Measurements from ENCODE around the gene RXRB.
"Not testable (repeated sequence)": the region's sequence is repeated elsewhere in the genome, so short reads cannot be mapped to it uniquely, and the experiment has no call there.

The RXRB gene

GRCh38 chr6:33200219-33201146, at the start of gene RXRB, which contains the start of gene SLC39A7:
Gene RXRB (minus strand): TSS chr6:33200665. CDS start chr6:33200476, 189 bp downstream.
Gene SLC39A7 (plus strand): TSS chr6:33200867. CDS start chr6:33201246, 379 bp downstream.
- DNase-seq, result peak; percentile 97

- no peak for DNase-seq
These were observed 49.5 kb upstream of the RXRB start for GRCh38 chr6:33249732-33250630.

DNA sequence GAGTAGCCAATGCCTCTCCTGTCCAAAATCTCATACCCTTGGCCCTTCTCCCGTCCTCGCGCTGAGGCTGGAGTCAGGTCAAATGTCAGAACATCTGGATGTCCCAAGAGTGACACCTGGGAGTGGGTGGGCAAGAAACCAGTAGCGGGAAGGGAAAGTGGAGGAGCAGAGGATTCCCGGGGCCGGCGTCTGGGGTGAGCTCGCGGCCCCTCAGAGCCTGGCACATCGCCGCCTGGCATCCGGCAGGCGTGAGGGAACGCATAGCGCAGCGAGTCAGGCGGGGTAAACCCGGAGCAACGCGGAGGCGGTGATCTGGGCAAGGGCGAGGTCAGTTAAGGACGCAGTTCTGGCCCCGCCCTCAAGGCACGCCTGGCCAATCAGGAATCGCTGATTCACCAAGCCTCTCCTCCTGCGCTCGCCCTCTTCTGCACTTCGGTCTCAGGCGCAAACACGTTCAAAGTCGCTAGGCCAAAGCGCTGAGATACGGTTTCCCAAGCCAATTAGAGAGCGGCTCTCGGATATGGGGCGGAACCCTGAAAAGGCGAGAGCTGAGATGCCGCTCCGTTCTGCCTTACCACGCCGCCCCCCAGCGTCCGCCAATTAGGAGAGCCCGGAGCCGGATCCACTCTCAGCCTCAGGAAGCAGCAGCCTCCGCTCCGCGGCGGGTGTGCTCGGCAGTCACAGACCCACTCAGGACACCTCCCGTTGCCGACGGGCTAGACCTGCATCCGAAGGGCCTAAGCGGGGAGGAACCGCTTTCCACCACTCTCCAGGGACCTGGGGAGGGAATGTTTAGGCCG, 48.7 kb upstream of the RXRB start:
- peak; percentile 98 for DNase-seq

GRCh38 chr6:33248643-33248931, 48.1 kb upstream of the RXRB start:
- DNase-seq, result no peak

GRCh38 chr6:33247977-33248642, 47.6 kb upstream of the RXRB start:
- DNase-seq, result peak; percentile 54

DNA sequence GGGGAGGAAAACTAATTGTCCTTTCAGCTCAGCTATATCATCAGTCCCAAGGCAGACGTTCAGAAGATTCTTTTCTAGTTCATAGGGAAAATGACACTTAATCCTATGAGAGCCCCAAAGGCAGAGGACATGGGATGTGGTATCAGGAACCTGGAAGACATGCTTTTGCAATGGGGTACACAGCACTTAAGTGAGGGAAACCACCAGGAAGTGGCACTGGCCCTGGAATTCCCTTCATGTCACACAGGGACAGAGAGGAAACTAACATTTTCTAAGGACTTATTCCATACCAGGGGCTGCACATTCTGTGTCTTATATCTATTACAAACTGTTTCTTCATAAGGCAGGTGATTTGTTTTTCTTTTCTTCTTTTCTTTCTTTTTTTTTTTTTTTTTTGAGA, 43.0 kb upstream of the RXRB start:
- no peak for DNase-seq

GRCh38 chr6:33241968-33242367, 41.5 kb upstream of the RXRB start:
- DNase-seq, result no peak

GRCh38 chr6:33237741-33238140, 37.3 kb upstream of the RXRB start:
- no peak for DNase-seq

DNA sequence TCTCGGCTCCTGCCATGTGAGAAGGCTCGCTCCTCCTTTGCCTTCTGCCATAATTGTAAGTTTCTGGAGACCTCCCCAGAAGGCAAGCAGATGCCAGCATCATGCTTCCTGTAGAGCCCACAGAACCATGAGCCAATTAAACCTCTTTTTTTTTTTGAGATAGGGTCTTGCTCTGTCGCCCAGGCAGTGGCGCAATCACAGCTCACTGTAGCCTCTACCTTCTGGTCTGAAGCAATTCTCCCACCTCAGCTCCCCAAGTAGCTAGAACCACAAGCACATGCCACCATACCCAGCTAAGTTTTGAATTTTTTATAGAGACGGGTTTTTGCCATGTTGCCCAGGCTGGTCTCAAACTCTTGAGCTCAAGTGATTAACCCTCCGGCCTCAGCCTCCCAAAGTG, 36.4 kb upstream of the RXRB start:
- DNase-seq, result no peak

- DNase-seq, result no peak
These were observed 35.9 kb upstream of the RXRB start for GRCh38 chr6:33236328-33236727.

- DNase-seq, result no peak
These were observed 34.8 kb upstream of the RXRB start for GRCh38 chr6:33235221-33235634.

GRCh38 chr6:33226503-33227120, 26.1 kb upstream of the RXRB start:
- DNase-seq, result not testable (repeated sequence)

- DNase-seq, result no peak
These were observed 17.2 kb upstream of the RXRB start for GRCh38 chr6:33217681-33218080.

DNA sequence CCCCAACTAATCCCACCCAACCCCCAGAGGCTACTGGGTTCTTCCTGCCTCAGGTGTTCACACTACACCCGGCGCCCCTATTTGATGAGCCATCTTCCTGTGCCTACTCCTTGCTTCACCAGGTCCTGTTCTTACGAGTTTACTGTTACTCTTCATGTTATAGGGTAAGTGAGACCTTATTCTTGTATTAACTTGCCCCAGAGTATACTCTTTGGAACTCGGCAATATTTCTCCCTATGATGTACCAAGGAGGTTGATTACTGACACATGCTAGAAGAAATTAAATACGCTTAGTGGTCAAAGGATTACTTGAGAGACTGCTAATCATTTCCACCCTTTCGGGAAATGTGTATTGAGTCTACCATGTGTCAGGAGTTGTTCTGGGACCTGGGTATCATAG, 16.8 kb upstream of the RXRB start:
- no peak for DNase-seq

DNA sequence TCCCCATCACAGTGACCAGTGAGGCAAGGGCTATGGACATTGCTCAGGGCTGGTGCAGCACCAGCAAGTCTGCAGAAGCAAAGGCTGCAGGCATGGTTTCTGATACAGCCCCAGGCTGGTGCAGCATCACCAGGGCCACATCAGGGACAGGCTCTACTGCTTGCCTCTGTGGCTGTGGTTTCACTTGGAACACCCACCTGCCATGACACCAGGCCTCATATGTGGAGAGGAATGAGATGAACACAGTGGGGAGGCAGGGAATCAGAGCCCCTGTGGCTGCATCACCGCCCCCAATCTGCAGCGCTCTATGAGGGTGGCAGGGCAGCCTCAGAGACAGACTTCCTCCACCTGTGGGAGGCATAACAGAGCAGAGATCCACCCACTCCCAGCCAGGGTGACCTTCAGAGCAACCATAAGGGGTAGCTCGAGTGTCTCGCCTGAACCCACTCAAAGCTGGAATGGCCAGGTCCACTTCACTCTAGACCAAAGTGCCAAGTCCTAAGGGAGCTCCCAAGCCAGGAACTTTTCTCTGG, 15.7 kb upstream of the RXRB start:
- no peak for DNase-seq

DNA sequence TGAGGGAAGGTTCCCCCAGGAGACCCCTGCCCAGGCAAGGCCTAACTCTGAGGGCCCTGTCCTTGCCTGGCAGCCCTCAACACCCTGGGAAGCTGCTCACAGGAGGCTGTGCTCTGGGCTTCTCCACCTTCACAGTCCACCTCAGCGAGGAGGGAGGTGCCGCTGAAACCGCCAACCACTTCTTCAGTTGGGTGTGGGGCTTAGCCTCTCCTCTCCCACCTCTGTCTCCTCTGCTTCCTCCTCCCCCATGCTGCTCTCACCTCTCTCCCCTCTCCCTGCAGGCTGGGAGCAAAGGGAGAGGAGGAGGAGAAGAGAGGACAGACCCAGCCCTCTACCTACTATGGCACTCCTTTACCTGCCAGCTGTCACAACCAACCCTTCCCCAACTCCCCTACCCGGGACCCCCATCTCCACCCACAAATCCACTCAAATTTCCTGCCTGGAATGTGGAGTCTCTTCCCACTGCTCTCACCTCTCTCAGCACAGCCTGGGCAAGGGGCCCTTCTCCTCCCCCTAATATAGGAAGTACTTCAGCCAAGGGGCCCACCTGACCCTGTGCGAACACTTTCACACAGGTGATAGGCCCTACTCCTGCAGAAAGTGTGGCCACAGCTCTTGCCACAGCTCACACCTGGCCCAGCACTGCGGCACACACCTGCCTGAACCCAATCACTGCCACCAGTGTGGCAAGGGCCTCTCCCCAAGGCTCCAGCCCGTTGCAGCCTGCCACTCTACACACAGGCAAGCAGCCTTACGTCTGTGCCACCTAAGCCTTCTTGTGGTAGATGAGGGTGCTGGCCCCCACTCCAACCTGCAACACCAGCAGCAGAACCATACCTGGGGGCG, 15.0 kb upstream of the RXRB start:
- DNase-seq, result no peak

- DNase-seq, result no peak
These were observed 13.5 kb upstream of the RXRB start for GRCh38 chr6:33213989-33214335.

GRCh38 chr6:33213166-33213988, 12.9 kb upstream of the RXRB start:
- DNase-seq, result no peak

DNA sequence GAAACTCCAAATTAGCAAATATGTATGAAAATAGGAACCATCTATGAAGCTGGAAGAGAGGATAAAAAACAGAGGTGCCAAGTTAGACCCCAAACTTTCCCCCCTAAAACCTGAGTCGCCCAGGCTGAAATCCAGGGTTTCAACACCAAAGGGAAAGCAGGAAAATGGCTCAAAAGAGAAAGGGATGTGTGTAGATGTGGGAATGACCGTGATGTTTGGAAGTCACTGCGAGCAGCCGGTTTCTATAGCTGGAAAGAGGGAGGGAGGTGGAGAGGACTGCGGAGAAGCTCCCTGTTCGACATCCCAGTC, 12.3 kb upstream of the RXRB start:
- no peak for DNase-seq

Data from DMS153 (cell line).